ENCODE data around the gene KCNJ10. TPM values are rescaled to one million over a fixed set of nuclear protein-coding genes. Genes with fewer than 3 reads are reported as not detected.

The KCNJ10 gene
- total RNA-seq, 1 experiment from 2014 or later, result 0.08 TPM

- ChIA-PET POLR2A (no interaction called here), CTCF (no interaction called here)
- DNase-seq (ENCODE audit: low read depth, low spot score) (no peak), ATAC-seq (no peak)
- Histone ChIP-seq H3K4me3 (ENCODE audit: low read depth in 2 of 2, low read length in 2 of 2) (no peak overlapping the region), H3K27me3 (ENCODE audit: control insufficient read depth, insufficient read depth, low read length) (peaks cover 23% of the 10 kb centered on the region), H3K4me1 (ENCODE audit: control insufficient read depth, insufficient read depth, low read length) (no peaks in the 10 kb centered on the region; the same call in 1 of the 2 replicates), H3K27ac (ENCODE audit: low read length) (no peak overlapping the region), H3K9me3 (ENCODE audit: control insufficient read depth, insufficient read depth, low read depth, low read length) (no peaks in the 10 kb centered on the region), H3K36me3 (ENCODE audit: control insufficient read depth, insufficient read depth, low read length) (no peaks in the 10 kb centered on the region)
- TF ChIP-seq TCF7L2 (IDR thresholded peaks at IDR 0.05; ENCODE audit: low read depth, low read length) (no peak), SIN3A (IDR thresholded peaks at IDR 0.05; ENCODE audit: borderline replicate concordance, insufficient read depth, low read depth, low read length) (no peak), POLR2AphosphoS5 (IDR thresholded peaks at IDR 0.05; ENCODE audit: low read depth, low read length) (no peak)
- TF ChIP-seq, protein P1, sequence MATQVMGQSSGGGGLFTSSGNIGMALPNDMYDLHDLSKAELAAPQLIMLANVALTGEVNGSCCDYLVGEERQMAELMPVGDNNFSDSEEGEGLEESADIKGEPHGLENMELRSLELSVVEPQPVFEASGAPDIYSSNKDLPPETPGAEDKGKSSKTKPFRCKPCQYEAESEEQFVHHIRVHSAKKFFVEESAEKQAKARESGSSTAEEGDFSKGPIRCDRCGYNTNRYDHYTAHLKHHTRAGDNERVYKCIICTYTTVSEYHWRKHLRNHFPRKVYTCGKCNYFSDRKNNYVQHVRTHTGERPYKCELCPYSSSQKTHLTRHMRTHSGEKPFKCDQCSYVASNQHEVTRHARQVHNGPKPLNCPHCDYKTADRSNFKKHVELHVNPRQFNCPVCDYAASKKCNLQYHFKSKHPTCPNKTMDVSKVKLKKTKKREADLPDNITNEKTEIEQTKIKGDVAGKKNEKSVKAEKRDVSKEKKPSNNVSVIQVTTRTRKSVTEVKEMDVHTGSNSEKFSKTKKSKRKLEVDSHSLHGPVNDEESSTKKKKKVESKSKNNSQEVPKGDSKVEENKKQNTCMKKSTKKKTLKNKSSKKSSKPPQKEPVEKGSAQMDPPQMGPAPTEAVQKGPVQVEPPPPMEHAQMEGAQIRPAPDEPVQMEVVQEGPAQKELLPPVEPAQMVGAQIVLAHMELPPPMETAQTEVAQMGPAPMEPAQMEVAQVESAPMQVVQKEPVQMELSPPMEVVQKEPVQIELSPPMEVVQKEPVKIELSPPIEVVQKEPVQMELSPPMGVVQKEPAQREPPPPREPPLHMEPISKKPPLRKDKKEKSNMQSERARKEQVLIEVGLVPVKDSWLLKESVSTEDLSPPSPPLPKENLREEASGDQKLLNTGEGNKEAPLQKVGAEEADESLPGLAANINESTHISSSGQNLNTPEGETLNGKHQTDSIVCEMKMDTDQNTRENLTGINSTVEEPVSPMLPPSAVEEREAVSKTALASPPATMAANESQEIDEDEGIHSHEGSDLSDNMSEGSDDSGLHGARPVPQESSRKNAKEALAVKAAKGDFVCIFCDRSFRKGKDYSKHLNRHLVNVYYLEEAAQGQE (IDR thresholded peaks at IDR 0.05; ENCODE audit: insufficient read depth in 1 of 2, low read depth in 2 of 2, low read length in 1 of 2), result no peak
- TF ChIP-seq, protein P2, sequence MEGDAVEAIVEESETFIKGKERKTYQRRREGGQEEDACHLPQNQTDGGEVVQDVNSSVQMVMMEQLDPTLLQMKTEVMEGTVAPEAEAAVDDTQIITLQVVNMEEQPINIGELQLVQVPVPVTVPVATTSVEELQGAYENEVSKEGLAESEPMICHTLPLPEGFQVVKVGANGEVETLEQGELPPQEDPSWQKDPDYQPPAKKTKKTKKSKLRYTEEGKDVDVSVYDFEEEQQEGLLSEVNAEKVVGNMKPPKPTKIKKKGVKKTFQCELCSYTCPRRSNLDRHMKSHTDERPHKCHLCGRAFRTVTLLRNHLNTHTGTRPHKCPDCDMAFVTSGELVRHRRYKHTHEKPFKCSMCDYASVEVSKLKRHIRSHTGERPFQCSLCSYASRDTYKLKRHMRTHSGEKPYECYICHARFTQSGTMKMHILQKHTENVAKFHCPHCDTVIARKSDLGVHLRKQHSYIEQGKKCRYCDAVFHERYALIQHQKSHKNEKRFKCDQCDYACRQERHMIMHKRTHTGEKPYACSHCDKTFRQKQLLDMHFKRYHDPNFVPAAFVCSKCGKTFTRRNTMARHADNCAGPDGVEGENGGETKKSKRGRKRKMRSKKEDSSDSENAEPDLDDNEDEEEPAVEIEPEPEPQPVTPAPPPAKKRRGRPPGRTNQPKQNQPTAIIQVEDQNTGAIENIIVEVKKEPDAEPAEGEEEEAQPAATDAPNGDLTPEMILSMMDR (IDR thresholded peaks at IDR 0.05), result no peak
- intact Hi-C loops (cut with micrococcal nuclease; ENCODE audit: unreplicated experiment), result no loop called here
- in situ Hi-C loops (cut with HindIII; ENCODE audit: low pct_unique_long_range_greater_than_20kb, low sequenced_read_pairs), result no loop called here
- no TSS peak for BruUV-seq (replicated peaks)
Observed at GRCh38 chr1:159951016-159951415, 118.9 kb downstream of the KCNJ10 start.

- ChIA-PET POLR2A (no interaction called here), CTCF (no interaction called here)
- BruUV-seq (replicated peaks), result no TSS peak
- in situ Hi-C loops (cut with HindIII; ENCODE audit: low pct_unique_long_range_greater_than_20kb, low sequenced_read_pairs), result no loop called here
- peaks cover 3% of the 10 kb centered on the region for H3K4me1 ChIP-seq (ENCODE audit: control insufficient read depth, insufficient read depth, low read length)
- no peak overlapping the region for H3K4me3 ChIP-seq (ENCODE audit: low read depth in 2 of 2, low read length in 2 of 2)
- peaks cover 20% of the 10 kb centered on the region for H3K27me3 ChIP-seq (ENCODE audit: control insufficient read depth, insufficient read depth, low read length)
- DNase-seq (ENCODE audit: low read depth, low spot score), result no peak
- H3K9me3 ChIP-seq (ENCODE audit: control insufficient read depth, insufficient read depth, low read depth, low read length), result no peaks in the 10 kb centered on the region
- no peaks in the 10 kb centered on the region for H3K36me3 ChIP-seq (ENCODE audit: control insufficient read depth, insufficient read depth, low read length)
- H3K27ac ChIP-seq (ENCODE audit: low read length), result no peak overlapping the region
- ATAC-seq, result no peak
- intact Hi-C loops (cut with micrococcal nuclease; ENCODE audit: unreplicated experiment), result no loop called here
- TF ChIP-seq SIN3A (IDR thresholded peaks at IDR 0.05; ENCODE audit: borderline replicate concordance, insufficient read depth, low read depth, low read length) (no peak), TCF7L2 (IDR thresholded peaks at IDR 0.05; ENCODE audit: low read depth, low read length) (no peak), POLR2AphosphoS5 (IDR thresholded peaks at IDR 0.05; ENCODE audit: low read depth, low read length) (no peak)
- TF ChIP-seq, protein P1 (IDR thresholded peaks at IDR 0.05; ENCODE audit: insufficient read depth in 1 of 2, low read depth in 2 of 2, low read length in 1 of 2), result no peak
- TF ChIP-seq, protein P2 (IDR thresholded peaks at IDR 0.05), result no peak
Observed at GRCh38 chr1:159949981-159950381, 120.0 kb downstream of the KCNJ10 start.
